Left lung (tissue), 10 donors: ENCODE measurements around the gene LILRB4. TPM values are rescaled to one million over a fixed set of nuclear protein-coding genes. Genes with fewer than 3 reads are reported as not detected.
A peak's percentile ranks its signal among the peaks of the same experiment; 100 is the strongest.
"Not testable (repeated sequence)": the region's sequence is repeated elsewhere in the genome, so short reads cannot be mapped to it uniquely, and the experiment has no call there.

ENCODE experiments used
- ATAC-seq: fragments of 200-7000 bp; cut with Tn5 transposase; one replicate; pipeline ENCODE4 v1.9.1; 2020; ENCODE audit warnings: moderate library complexity
- DNase-seq, 4 donors: peaks; one replicate each; pipeline ENCODE4 v3.0.0-alpha.2; 2013 to 2020
- H3K27ac ChIP-seq, 2 donors: fragments of 200-600 bp; sonication (generic) in 1 of 2; one replicate each; pipeline versions ENCODE4 v1.5.0 to v1.8.0; 2020 to 2021
- H3K27me3 ChIP-seq, 2 donors: fragments of 200-600 bp; sonication (generic) in 1 of 2; one replicate each; pipeline versions ENCODE4 v1.5.0 to v1.8.0; 2020 to 2021
- H3K36me3 ChIP-seq, 2 donors: fragments of 200-600 bp; sonication (generic) in 1 of 2; one replicate each; pipeline versions ENCODE4 v1.5.0 to v1.8.0; 2020 to 2021
- H3K4me1 ChIP-seq, 2 donors: fragments of 200-600 bp; one replicate each; pipeline ENCODE4 v1.8.0; 2021
- H3K4me3 ChIP-seq, 2 donors: fragments of 200-600 bp; sonication (generic) in 1 of 2; one replicate each; pipeline versions ENCODE4 v1.5.0 to v1.8.0; 2020 to 2021; ENCODE audit warnings: mild to moderate bottlenecking in 1 of 2
- H3K9me3 ChIP-seq, 2 donors: fragments of 200-600 bp; sonication (generic) in 1 of 2; one replicate each; pipeline versions ENCODE4 v1.5.0 to v1.8.0; 2020 to 2021
- intact Hi-C, 2 donors: fragments of 100-400 bp; cut with DNase I; formaldehyde crosslinking; loops; one replicate each; pipeline versions ENCODE4 v1.11.2 to v1.14.2; 2022
- polyA plus RNA-seq, 6 donors: library from polyadenylated mRNA; unstranded; fragments of 120-200 nt; gene quantifications; one replicate each; pipeline ENCODE4 v1.2.1, GENCODE V29; 2013; ENCODE audit not compliant: insufficient read length in 6 of 6
- total RNA-seq, 2 donors: library from RNA; stranded (reverse); fragmentation: NEBNext Ultra II Directional; extraction: Animal tissue kit (Norgen Biotek cat#: 25700); gene quantifications; one replicate each; pipeline ENCODE4 v1.2.1, GENCODE V29; 2021
- TF ChIP-seq, protein P1 (sequence below), 2 donors: fragments of 200-600 bp; sonication (generic) in 1 of 2; IDR thresholded peaks; one replicate each; pipeline versions ENCODE4 v1.5.0 to v1.8.0; 2021; ENCODE audit warnings: antibody characterized with exemption in 2 of 2
- donor health status: DM: no; HTN: yes; CAD: no.
- donor health status: DM: no; HTN: no; CAD: no.

Gene LILRB4
- total and polyA plus RNA-seq, 8 donors, result 0.56 to 44.4 (median 1.2) TPM

DNA sequence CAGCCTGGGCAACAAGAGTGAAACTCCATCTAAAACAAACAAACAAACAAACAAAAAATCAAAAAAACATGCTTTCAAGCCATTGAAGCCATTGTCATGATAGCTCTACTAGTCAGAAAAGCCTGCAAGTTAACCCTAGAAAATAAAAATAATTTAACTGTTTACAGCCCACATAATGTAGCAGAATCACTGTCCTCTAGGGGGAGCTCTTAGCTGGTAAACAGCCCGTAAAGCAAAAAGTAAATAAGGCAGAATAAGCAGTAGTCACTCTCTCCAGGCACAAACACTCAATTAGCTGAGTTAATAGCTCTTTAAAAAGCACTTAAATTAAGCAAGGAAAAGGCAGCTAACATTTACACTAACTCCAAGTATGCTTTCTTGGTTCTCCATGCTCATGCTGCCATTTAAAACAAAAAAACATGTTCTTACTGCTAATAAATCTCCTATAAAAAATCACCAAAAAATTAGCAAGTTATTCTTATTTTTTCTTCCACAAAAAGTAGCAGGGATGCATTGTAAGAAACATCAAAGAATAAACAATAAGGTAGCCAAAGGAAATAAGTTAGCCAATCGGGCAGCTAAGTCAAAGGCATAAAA, 11.3 kb downstream of the LILRB4 start:
- Histone ChIP-seq H3K4me3 (no peak overlapping the region), H3K4me1 (peaks cover 0 to 16% of the 10 kb centered on the region in 2 donors), H3K9me3 (no peaks in the 10 kb centered on the region), H3K36me3 (no peaks in the 10 kb centered on the region), H3K27me3 (peaks cover 0 to 52% of the 10 kb centered on the region in 2 donors), H3K27ac (no peak overlapping the region)
- no peak for DNase-seq
- intact Hi-C loops, result no loop called here
- peak; percentile 24 for ATAC-seq
- TF ChIP-seq, protein P1, sequence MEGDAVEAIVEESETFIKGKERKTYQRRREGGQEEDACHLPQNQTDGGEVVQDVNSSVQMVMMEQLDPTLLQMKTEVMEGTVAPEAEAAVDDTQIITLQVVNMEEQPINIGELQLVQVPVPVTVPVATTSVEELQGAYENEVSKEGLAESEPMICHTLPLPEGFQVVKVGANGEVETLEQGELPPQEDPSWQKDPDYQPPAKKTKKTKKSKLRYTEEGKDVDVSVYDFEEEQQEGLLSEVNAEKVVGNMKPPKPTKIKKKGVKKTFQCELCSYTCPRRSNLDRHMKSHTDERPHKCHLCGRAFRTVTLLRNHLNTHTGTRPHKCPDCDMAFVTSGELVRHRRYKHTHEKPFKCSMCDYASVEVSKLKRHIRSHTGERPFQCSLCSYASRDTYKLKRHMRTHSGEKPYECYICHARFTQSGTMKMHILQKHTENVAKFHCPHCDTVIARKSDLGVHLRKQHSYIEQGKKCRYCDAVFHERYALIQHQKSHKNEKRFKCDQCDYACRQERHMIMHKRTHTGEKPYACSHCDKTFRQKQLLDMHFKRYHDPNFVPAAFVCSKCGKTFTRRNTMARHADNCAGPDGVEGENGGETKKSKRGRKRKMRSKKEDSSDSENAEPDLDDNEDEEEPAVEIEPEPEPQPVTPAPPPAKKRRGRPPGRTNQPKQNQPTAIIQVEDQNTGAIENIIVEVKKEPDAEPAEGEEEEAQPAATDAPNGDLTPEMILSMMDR (IDR thresholded peaks at IDR 0.05), result peak; percentile 28 to 50

DNA sequence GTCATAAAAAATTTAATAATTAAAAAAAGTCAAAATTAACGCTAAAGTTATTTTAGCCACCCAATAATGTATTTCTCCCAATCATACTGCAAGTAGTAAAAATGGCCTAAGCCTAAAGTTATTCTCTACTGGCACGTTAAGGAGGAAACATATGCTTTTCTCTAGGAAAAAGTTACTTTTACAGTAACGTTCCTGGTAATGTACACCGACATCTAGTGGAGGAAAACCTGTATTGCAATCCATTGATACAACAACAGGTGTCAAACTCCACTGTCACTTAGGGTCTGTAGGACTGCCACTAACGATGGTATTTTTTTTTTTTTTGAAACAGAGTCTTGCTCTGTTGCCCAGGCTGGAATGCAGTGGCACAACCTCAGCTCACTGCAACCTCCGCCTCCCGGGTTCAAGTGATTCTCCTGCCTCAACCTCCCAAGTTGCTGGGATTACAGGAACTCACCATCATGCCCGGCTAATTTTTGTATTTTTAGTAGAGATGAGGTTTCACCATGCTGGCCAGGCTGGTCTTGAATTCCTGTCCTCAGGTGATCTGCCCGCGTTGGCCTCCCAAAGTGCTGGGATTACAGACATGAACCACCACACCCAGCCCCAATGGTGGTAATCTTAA, 13.5 kb downstream of the LILRB4 start:
- DNase-seq (peak in 2 of 4 donors; percentile 11 to 37), ATAC-seq (peak; percentile 74)
- Histone ChIP-seq H3K4me1 (peaks cover 0 to 14% of the 10 kb centered on the region in 2 donors), H3K27me3 (peaks cover 0 to 55% of the 10 kb centered on the region in 2 donors)
- not testable (repeated sequence) for H3K27ac ChIP-seq, H3K9me3 ChIP-seq, H3K4me3 ChIP-seq, H3K36me3 ChIP-seq
- intact Hi-C loops, result loop anchor here in 1 of 2 donors (5.0 kb wide), 1 partner anchor 194 kb away; no protein-coding TSS in a partner anchor
- TF ChIP-seq, protein P1 (IDR thresholded peaks at IDR 0.05), result peak; percentile 80 to 81

DNA sequence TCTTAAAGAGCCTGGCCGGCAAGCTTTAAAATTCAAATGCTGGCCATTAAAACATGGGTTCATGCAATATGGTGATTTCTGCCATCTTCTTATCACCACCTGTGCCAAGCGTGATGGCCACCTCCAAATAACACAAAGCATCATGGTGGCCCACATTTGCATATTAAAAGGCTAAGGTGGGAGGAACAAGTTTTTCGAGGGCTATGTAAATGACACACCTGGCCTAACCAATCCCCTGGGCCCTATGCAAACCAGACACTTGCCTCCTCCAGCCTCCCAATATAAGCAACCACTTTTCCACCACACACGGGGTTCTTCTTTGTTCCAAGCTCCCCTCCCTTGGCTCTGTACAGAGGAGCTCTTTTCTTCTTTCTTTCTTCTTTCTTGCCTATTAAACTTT, 14.4 kb downstream of the LILRB4 start:
- Histone ChIP-seq H3K27ac (no peak overlapping the region), H3K36me3 (no peaks in the 10 kb centered on the region), H3K9me3 (no peaks in the 10 kb centered on the region), H3K4me1 (peaks cover 0 to 11% of the 10 kb centered on the region in 2 donors), H3K27me3 (peaks cover 0 to 55% of the 10 kb centered on the region in 2 donors), H3K4me3 (no peak overlapping the region)
- DNase-seq (no peak), ATAC-seq (no peak)
- TF ChIP-seq, protein P1 (IDR thresholded peaks at IDR 0.05), result no peak
- intact Hi-C loops, result loop anchor here in 1 of 2 donors (5.0 kb wide), 1 partner anchor 195 kb away; no protein-coding TSS in a partner anchor

DNA sequence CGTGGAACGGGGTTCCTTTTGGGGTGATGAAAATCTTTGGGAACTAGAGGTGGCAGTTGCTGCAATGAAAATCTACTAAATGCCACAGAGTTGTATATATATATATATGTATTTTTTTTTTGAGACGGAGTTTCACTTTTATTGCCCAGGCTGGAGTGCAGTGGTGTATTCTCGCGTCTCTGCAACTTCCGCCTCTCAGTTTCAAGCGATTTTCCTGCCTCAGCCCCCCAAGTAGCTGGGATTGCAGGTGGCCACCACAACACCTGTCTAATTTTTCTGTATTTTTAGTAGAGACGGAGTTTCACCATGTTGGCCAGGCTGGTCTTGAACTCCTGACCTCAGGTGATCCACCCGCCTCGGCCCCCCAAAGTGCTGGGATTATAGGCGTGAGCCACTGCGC, 18.8 kb downstream of the LILRB4 start:
- H3K4me3 ChIP-seq, intact Hi-C loops, DNase-seq, H3K27ac ChIP-seq, ATAC-seq, H3K9me3 ChIP-seq, H3K36me3 ChIP-seq, H3K4me1 ChIP-seq: not testable (repeated sequence)
- peaks cover 0 to 78% of the 10 kb centered on the region in 2 donors for H3K27me3 ChIP-seq

DNA sequence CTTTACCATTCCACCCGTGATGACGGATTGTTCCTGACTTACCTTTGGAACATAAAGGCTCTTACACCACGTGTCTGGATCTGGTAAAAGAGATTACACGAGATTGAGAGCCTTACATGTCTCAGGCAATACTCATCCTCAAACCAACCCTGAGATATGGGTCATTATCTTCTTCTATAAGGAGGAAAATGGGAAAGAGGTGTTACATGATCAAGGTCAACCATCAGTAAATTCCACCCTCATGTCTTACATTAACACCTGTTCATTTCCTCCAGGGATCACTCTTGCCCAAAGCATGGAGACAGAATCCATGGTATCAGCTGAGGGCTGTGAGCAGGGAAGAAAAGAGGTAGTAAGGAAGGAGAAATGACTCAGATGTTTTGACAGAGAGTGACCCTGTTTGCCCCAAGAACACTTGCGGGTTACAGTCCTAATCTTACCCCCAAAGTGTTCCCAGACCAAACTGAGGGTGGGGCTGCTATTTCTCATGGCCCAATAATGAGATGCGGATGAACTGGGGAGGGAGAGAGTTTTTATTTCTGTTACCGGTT, 19.6 kb downstream of the LILRB4 start:
- TF ChIP-seq, protein P1 (IDR thresholded peaks at IDR 0.05), result no peak
- H3K9me3 ChIP-seq, result no peaks in the 10 kb centered on the region
- H3K4me1 ChIP-seq, result no peaks in the 10 kb centered on the region
- no peaks in the 10 kb centered on the region for H3K36me3 ChIP-seq
- H3K4me3 ChIP-seq, result no peak overlapping the region
- H3K27me3 ChIP-seq, result peaks cover 0 to 78% of the 10 kb centered on the region in 2 donors
- ATAC-seq (no peak), DNase-seq (no peak)
- intact Hi-C loops, result no loop called here
- H3K27ac ChIP-seq, result no peak overlapping the region
